Fibroblast of skin of scalp (primary cell): Measurements from ENCODE around the gene CCDC81.
A peak's percentile ranks its signal among the peaks of the same experiment; 100 is the strongest.

Source experiments
- DNase-seq: peaks from one replicate; pipeline ENCODE4 v3.0.0-alpha.2; 2013

Gene CCDC81

DNA sequence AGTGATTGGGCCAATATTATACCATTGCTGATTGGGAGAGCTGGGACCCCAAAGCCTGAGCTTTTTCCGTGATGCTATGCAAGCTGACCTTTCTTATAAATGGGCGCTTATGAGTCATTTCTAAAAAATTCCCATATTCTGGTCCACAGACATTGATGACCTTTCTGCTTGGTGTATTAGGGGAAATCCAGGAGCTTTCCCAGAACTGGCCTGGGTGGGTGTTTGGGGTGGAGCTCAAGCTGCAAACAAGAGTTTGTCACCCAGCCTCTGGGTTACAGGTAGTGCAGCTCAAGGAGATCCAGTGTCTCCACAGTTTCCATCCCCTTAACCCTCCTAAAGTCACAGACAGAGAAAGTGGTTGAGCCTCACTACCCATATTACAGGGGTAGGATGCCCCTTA, 67.7 kb downstream of the CCDC81 start:
- no peak for DNase-seq

DNA sequence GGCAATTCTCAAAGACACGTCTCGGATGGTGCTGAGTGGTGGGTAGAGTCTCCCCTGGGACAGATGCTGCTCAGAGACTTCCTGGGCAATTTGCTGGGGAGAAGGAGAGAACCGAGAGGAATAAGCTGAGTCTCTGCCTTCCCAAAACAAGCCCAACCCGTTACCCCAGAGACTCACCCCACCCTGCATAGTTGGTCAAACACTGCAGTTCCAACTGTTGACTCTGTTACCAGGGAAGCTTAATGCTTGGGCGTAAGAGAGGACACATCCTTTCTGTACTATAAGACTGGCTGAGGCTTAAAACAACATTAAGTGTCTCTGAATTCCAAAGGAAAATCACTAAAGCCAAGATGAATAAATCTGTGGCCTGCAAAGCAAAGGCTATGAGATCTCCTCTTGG, 68.1 kb downstream of the CCDC81 start:
- peak; percentile 41 for DNase-seq

DNA sequence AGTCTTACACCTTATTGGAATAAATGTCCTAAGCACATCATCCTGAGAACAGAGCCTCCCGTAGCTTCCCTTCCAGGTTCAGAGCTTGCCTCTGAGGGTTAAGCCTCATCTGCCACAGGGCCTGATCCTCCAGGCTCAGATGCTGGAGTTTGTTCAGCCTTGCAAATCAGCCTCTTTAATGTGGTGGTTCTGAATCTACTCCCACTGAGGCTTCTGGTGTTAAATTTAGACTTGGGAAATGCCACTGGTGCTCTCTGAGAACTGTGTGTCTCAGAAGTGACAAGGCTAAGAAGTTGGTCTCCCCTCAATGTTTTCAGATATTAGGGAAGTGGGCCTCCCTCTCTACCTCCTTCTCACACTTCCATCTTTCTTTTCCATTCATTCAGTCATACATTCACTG, 68.7 kb downstream of the CCDC81 start:
- no peak for DNase-seq

DNA sequence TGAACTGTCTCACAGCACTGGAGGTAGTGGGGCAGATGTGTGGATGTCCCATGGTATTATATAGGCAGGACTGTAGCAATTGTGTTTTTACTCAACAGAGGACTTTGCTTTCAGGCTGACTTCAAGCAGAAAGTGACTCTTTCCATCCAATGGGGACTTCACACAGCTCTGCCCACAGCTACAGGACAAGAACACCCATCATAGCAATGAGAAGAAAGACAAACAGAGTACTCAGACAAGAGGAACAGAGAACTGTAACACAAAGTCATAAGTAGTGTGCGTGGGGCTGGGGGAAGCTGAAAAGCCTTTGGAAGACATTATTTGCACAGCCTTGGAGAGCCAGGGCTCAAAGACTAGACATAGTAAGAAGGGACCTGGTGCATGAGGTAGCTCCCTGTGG, 70.3 kb downstream of the CCDC81 start:
- no peak for DNase-seq

DNA sequence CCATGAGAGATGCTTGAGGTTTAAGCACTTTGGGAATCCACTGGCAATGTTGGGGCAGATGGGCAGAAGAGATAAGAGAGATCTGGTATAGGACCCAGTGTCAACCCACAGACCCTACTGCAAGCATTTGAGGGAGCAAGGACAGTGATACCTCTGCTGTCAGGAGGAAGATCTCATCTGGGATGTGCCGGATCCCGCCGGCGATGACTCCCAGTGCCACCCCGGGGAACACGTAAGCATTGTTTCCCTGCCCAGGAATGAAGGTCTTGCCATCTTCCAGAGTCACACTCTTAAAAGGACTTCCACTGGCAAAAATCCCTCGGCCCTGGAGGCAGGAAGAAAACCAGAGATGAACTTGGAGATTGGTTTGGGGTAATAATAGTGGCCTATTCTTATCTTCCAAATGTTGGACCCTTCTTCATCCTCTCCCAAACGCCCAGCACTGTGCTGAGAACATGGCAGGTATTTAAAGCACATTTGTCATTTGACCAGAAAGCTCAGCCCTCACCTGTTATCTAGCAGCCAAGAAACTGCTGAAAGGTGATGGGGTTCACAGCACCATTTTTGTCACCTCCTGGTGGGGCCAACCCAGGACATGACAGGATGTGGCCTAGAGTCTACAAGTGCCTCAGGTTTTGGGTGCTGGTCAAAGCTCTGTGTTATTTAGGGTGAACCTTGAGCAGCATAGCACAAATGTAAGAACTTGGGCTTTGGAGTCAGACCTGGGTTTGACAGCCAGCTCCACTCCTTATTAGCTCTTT, 71.7 kb downstream of the CCDC81 start:
- DNase-seq: no peak

DNA sequence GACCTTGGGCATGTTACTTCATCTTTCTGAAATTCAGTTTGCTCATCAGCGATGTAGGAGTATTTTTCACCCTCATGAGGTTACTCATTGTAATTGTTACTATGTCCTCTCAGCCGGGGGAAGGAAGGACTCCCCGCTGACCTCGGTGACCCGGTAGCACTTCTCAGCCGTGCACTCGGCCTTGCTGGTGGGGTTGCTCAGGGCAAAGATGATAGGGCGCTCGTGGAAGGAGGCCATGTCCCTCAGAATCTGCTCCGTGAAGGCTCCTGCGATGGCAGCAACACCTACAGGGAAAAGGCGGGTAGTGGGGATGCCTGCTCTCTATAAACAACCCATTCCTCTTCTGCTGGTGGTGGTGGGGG, 72.2 kb downstream of the CCDC81 start:
- DNase-seq: no peak

DNA sequence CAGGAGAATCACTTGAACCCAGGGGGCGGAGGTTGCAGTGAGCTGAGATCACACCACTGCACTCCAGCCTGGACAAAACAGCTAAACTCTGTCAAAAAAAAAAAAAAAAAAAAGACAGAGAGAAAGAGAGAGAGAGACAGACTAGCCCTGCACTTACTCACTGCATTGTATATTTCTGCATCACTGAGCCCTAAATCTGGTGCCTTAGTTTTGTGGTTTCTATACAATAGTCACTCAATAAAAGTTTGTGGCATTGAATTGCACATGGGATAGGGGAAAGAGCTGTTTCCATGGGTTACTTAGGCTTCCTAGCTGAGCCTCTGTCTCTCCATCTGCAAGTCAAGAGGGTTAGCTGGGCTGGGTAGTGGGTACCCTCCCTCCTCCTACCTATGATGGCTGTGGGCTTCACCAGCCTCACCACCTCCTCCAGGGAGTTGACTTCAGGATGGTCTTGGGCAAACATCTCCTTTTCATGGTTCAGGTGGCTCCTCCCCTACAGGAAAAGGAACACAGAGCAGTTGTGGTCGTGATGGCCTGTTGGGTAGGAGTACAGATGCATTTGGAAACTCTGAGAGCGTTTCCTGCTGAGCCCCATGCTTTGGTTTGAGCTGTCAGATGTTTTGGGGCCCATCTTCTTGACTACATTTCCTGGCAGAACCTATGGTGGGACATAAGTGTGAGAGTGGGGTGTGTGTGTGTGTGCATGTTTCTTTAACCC, 73.2 kb downstream of the CCDC81 start:
- DNase-seq: no peak

DNA sequence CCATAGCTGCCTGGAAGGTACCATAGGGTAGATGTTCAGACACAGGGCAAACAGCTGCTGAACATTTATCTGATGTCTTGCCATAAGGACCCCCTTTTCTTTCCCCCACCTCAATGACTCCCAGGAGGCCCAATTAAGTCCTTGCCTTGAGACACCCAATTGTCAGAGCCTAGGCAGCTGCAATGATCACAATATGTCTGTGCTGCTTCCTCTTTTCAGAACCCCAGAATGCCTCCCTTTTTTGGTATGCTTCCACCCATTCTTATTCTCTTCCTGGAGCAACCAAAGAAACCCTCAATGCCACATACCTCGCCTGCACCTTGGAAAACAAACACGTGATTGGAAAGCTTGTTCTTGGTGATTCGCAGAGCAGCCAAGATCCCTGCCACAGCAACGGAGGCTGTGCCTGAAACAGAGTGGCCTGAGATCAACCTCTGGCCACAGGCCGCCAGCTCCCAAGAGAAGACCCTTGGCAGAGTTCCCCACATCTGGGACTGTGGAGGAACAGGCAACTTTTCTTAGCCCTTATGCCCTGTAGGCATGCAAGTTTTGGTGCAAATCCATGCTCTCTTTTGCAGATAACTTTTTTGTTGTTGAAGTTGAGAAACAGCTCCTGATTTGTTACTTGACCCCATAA, 75.4 kb downstream of the CCDC81 start:
- no peak for DNase-seq

DNA sequence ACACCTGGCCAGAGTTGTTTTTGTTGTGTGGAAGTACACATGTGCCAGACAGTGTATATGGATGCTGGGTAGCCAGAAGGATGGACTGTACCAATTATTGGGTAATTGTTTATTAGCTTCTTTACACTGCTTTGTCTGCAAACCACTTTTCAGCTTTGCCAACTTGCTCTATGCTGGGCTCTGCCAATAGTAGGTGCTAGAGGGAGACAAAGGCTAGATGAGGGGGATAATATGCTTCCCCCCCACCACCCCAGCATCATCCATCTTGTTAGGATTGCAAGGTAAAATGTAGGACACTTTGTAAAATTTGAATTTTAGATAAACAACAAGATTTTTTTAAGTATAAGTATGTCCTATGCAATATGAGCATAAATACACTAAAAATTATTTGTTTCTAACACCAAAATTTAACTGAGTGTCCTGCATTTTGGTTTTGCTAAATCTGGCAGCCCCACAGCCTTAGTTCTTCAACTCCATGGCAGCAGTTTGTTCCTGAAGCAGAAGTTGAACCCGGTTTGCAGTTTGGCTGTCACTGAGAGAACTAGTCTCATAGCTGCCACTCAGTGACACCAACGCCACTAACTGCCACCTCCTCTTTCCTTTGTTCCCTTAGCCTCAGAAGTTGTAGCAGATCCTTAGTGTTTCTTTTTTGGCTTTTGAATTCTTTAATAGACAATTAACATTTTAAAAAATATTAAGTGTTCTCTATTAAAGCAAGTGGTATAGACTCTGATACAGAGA, 78.8 kb downstream of the CCDC81 start:
- no peak for DNase-seq

DNA sequence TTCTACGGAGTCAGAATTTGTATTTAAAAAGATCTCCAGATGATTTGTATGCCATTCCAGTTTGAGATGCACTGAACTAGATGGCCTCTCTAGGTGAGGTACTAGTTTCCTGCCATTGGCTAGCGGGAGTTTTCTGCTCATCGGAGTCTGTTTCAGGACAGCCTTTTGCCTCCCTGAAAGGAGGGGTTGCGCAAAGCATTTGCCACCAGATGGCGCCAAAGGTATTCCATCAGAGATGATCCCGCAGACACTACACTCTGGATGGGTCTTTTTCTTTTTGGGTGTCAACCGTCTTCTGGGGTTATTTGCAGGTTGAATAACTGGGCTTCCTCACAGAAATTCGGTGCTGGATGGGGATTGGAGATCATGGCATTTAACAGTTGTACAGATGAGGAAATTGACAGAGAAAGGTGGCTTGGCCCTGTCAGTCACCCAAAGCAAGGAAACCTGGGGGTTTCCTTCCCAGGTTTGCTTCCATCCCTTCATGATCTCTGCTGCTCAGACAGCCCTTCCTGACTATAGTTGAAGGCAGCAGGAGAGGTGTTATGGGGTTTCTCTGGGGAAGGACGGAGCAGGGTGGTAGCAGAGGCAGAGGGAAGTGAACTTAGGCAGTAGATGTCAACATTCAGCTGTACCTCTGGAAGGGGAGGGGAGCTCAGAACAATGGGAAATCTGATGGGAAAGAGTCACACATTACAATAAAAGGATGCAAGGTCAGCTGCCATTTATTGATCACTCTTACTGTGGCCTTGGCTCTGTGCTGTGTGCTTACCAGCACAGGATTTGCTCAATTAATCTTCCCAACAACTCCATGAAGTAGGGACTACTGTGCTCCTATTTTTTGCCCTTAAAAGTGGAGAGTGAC, 81.6 kb downstream of the CCDC81 start:
- DNase-seq: peak; percentile 86

DNA sequence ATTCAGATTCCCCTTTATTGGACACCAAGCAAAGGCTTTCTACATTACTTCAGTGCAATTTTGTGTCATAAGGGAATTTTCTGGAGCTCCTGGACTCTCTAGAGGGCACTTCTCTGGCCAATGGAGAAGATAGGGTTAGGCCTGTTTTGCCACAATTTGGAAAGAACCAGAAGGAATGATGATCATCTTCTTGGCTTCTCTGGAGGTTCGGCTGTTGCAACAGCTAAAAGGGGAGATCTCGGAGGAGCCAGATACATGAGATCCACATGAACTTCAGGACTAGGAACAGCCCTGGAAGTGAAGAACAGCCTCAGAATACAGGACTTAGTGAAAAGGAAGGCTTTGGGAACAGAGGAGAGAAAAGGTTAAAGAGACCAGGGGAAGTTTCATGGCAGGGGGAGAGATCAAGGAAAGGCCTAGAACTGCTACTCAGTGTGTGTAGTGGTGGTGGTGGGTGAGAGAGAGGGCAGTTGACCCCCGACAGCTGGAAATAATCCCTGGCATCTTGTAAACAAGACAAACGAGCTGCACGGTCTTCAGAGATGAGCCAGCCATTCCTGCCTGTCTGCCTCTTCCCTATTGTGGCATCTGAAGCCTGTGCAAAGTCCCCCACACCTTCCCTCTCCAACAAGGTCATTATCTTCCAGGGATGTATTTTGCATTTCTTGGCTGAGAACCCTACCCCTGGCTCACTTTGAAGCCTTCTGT, 83.8 kb downstream of the CCDC81 start:
- DNase-seq: no peak

DNA sequence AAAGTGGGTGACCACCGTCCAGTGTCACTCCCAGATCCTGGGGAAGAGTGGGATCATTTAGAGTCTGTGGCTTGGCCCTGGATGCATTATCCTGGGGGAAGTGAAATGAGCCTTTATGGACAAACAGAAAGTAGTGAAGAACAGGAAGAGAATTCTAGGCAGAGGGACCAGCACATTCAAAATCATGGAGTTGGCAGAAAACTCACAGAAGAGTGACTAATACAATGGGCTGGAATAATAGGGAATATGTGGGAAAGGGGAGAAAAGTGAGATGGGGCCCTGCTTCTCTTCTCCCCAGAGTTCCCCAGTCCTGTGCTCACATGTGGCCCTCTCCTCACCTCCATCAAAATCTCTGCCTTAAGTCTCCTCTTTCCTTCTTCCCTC, 84.3 kb downstream of the CCDC81 start:
- DNase-seq: peak; percentile 55

DNA sequence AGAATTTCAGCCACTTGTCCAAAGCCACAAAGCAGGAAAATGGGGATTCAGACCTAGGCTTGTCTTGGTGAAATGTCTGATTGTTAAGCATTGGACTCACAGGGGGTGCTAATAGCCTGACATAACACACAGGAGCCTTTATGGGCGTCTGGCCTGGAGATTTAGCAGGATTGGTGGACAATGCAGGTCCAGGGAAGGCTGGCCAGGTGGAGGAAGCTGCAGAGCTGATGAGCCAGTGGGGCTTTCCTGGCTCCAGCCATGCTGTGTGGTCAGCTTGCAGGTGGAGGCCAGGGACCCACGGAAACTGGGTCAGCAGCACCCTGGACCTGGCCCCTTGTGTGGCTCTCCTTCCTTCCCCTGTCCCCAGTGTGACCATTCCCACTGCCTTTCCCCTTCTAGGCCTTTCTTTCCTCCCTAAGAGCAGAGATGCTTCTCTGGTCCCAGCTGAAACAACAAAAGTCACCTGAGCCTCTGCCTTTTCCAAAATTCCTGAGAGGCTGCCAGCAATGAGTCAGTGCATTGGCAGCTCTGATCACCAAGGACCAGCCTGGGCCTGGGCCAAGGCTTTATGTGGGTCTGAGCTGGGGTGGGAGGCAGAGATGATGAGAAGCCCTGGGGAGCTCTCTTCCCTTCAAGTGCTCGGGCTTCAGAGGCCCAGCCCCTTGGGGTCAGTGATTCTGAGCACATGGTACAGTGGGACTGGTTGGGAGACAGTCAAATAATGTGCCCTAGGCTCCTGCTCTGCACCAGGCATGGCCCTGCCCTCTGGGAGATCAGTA, 85.2 kb downstream of the CCDC81 start:
- peak; percentile 98 for DNase-seq

DNA sequence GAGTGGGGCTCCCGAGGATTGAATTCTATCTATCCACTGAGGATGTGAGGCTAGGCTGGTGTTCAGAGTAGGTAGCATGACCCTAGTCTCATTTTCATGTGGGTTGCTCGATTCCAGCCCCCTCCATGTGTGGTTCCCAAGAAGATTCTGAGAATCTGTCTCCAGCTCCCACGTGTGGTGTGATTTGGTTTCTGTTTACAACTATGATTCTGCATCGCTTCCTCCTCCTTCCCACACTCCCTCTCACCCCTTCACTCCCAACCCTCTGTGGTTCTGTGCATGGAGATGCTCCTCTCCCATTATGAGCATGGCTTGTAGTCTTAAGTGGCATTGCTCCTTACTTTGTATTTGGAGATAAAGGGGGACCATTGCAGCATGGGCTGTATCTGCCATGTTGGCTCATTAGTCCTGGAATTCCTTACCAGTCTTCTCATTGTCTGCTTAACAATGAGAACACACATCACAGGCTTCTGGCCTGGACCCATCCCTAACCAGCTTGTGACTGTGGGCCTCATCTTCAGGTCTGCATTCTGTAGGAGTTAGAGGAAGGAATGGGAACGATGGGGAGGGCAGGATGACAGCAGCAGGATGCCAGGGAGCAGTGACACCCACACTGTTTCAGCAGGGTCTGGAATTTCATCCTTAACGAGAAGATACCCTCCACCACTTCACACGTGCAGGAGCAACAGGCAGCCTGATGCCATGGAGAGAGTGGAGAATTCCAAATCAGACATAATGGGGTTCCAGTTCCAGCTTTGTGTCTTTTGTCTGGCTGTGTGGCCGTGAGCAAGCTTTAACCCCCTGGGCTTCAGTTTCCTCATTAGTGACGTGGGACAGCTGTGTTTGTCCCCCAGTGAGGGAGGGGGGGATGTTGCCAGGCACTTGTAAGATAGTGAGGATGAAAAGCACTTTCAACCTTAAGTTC, 86.0 kb downstream of the CCDC81 start:
- DNase-seq: peak; percentile 39

DNA sequence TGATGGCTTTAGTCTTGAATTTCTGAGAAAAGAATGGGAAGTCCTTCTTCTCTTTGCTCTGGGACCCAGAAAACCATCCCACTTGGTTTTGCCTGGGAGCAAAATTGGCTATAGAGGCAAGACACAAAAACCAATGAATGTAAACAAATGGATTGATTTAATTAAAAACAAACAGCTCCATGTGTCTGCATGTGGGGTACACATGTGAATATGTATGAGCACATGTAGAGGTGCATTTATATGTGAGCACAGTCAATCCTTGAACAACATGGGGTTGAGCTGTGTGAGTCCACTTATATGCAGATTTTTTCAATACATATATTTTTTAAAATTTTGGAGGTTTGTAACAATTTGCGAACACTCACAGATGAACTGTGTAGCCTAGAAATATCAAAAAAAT, 87.2 kb downstream of the CCDC81 start:
- DNase-seq: no peak

DNA sequence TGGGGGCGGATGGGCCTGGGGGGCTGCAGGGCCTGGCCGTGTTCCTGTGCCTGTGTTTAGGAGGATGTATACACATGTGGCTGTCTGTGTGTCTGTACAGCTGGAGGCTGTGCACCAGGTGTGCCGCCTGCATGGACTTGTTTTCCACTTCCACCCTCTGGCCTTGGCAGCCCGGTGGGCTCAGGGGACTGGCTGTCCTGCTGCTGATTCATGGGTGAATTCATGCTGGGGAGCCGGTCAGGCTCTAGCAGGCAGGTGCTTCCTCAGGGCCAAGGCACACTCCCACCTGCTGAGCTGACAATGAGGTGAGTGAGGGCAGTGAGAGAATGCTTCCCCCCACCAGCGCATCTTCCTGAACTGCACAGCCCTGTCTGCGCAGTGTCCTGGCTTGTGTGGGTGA, 88.4 kb downstream of the CCDC81 start:
- no peak for DNase-seq

DNA sequence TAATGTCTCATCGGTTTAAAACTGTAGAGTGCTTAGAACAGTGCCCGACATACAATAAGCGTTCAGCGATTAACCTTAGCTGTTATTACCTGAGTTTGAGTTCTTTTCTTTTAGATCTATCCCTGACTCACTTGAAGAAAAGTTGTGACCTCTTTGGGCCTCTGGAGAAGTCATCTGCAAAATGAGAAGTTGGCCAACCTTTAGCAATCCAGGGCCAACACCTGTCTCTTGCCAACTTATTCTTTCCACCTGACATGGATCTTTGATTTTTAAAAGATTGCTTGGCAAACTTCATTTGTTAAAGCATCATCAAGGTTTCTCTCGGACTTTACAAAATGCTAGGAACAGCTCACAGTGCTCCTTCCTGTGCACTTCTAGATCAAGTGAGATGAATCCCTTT, 89.3 kb downstream of the CCDC81 start:
- no peak for DNase-seq

DNA sequence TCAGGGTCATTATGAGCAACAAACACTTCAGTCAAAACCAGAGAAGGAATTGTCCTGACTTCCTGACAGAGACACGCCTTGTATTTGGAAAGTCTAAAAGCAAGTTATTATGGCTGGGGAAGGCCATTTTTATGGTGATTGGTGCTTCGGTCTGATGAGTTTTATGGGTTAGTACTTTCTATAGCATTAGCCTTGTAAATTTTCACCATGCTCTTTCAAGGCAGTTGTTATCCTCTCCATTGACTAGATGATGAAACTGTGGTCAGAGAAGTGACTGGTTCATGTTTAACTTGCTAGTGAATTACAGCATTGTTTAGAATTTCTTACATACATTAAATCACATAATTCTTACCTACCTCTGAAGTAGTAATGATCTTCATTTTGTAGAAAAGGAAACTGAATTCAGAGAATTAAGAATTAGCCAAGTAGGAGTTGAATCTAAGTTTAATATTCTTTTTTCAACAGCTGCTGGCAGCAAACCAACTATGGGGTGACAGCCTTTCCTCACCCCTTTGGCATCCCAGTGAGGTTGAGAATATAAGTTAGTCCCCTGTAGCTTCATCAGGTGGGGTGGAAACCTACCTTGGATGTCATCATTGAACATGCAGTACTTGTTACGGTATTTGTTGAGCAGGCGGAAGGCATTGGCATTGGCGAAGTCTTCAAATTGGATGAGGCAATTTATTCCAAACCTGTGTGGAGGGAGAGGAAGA, 90.0 kb downstream of the CCDC81 start:
- no peak for DNase-seq

DNA sequence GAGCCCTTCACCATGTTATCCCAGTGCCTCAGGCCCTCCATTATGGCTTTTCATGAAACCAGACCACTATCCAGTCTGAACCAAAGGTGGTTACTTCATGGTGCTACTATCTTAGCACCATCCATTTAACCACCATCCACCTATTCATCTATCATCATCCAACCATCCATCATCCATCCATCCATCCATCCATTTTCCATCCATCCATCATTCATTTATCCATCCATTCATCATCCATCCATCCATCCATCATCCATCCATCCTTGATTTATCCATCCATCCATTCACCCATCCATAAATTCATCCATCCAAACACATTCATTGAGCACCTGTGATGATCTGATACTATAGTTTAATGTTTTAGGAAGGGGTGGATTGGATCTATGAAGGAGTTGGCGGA, 93.5 kb downstream of the CCDC81 start:
- no peak for DNase-seq
